ENCODE measurements around the gene CPNE6. TPM values are rescaled to one million over a fixed set of nuclear protein-coding genes. Genes with fewer than 3 reads are reported as not detected.
A peak's percentile ranks its signal among the peaks of the same experiment; 100 is the strongest.
"Not testable (repeated sequence)": the region's sequence is repeated elsewhere in the genome, so short reads cannot be mapped to it uniquely, and the experiment has no call there.

CPNE6 gene
- total and polyA plus RNA-seq, 2 of the 8 experiments (the other 6 are each of a cell fraction or from before 2014, with no cell fraction given) = 0.05 TPM; not detected in 1

DNA sequence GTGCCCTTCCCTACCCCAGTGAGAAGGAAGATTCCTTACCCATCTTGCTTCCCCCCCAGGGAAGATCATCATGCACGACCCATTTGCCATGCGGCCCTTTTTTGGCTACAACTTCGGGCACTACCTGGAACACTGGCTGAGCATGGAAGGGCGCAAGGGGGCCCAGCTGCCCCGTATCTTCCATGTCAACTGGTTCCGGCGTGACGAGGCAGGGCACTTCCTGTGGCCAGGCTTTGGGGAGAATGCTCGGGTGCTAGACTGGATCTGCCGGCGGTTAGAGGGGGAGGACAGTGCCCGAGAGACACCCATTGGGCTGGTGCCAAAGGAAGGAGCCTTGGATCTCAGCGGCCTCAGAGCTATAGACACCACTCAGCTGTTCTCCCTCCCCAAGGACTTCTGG, 32.1 kb downstream of the CPNE6 start (continued):
- TF ChIP-seq, protein P1, sequence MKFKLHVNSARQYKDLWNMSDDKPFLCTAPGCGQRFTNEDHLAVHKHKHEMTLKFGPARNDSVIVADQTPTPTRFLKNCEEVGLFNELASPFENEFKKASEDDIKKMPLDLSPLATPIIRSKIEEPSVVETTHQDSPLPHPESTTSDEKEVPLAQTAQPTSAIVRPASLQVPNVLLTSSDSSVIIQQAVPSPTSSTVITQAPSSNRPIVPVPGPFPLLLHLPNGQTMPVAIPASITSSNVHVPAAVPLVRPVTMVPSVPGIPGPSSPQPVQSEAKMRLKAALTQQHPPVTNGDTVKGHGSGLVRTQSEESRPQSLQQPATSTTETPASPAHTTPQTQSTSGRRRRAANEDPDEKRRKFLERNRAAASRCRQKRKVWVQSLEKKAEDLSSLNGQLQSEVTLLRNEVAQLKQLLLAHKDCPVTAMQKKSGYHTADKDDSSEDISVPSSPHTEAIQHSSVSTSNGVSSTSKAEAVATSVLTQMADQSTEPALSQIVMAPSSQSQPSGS (IDR thresholded peaks at IDR 0.05; ENCODE audit: low read length) = no peak

DNA sequence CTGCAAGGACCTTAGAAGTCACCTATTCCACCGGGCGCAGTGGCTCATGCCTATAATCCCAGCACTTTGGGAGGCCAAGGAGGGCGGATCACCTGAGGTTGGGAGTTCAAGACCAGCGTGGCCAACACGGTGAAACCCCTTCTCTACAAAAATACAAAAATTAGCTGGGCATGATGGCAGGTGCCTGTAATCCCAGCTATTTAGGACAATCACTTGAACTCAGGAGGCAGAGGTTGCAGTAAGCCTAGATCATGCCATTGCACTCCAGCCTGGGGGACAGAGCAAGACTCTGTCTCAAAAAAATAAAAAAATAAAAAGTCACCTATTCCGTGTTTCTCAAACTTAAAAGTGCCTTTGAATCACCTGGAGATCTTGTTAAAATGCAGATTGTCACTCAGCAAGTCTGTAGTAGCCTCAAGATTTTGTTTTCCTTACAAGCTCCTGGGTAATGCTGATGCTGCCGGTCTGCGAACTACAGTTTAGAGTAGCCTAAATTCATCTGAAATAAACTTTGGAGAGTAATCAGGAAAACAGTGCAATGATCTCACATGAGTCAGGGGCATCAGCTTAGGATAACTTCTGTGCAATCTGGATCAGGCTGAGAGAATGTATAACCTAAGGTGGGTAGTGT, 34.4 kb downstream of the CPNE6 start:
- H3K18ac ChIP-seq (ENCODE audit: extremely low read depth, low read length); H2BK12ac ChIP-seq (ENCODE audit: low read depth, low read length); FAIRE-seq; H3K14ac ChIP-seq (ENCODE audit: insufficient read length); H4K20me1 ChIP-seq (replicated peaks in 1 of 2; ENCODE audit: control insufficient read depth in 1 of 2, insufficient read depth in 2 of 2, low read length in 2 of 2); H3K23ac ChIP-seq (ENCODE audit: insufficient read length); H3K27me3 ChIP-seq (replicated peaks in 1 of 4; ENCODE audit: control insufficient read depth in 3 of 4, extremely low read depth in 1 of 4, insufficient read depth in 3 of 4, low read length in 3 of 4); H3K9me3 ChIP-seq (ENCODE audit: insufficient read depth in 2 of 2, low read depth in 1 of 2, low read length in 1 of 2); H2BK15ac ChIP-seq (ENCODE audit: low read length); H4K8ac ChIP-seq (ENCODE audit: extremely low read depth, insufficient read depth, low read length); H2BK20ac ChIP-seq (ENCODE audit: low read length); H2BK5ac ChIP-seq (ENCODE audit: low read depth, low read length); H4K5ac ChIP-seq (ENCODE audit: insufficient read length, low read depth, low read length); H3K56ac ChIP-seq (replicated peaks; ENCODE audit: insufficient read length, low read depth, low read length); H3K79me1 ChIP-seq (ENCODE audit: low read depth, low read length); H3K27ac ChIP-seq (ENCODE audit: low read depth, low read length); H2AK5ac ChIP-seq (ENCODE audit: low read depth, low read length); H2BK120ac ChIP-seq (replicated peaks; ENCODE audit: low read depth, low read length); DNase-seq (ENCODE audit: low read depth in 1 of 2, low spot score in 2 of 2); H3K4me2 ChIP-seq (ENCODE audit: insufficient read depth in 1 of 2, low read depth in 2 of 2, low read length in 2 of 2); H3K23me2 ChIP-seq (ENCODE audit: low read depth, low read length); H3K79me2 ChIP-seq (ENCODE audit: control insufficient read depth in 1 of 2, insufficient read depth in 2 of 2, low read length in 2 of 2); H3K4me1 ChIP-seq (replicated peaks in 1 of 4; ENCODE audit: control insufficient read depth in 3 of 4, insufficient read depth in 4 of 4, low read length in 3 of 4); H3K4ac ChIP-seq (replicated peaks; ENCODE audit: insufficient read length, low read depth, low read length); H2AFZ ChIP-seq (ENCODE audit: low read length); H4K91ac ChIP-seq (replicated peaks; ENCODE audit: insufficient read length, low read length); H3K4me3 ChIP-seq (ENCODE audit: extremely low read depth in 1 of 4, insufficient read depth in 2 of 4, low read depth in 3 of 4, low read length in 4 of 4): not testable (repeated sequence)
- CTCF ChIA-PET (ENCODE audit: partially characterized antibody) = interaction anchor here (0.7 to 12.2 kb wide), 4 partner anchors 12 to 48 kb away, joined by 3 to 160 read pairs (median 72); partner anchors contain the start of gene PCK2
- WGBS, 2 experiments (ENCODE audit: extremely low coverage in 1 of 2, insufficient coverage in 1 of 2, insufficient read length in 1 of 2, insufficient replicate concordance in 2 of 2, low coverage in 1 of 2, low lambda C conversion rate in 2 of 2, missing lambda C conversion rate in 1 of 2) = 85% methylated on average over 8 of the region's 8 CpGs; no CpG with 5 or more reads in 1 of the 2 experiments
- Histone ChIP-seq H3K36me3 (ENCODE audit: control insufficient read depth in 2 of 4, insufficient read depth in 4 of 4, low read length in 3 of 4) (peaks cover 0 to 40% (median 26%) of the 10 kb centered on the region in 4 experiments; a peak in 7 of 8 replicates), H3K9ac (replicated peaks in 1 of 4; ENCODE audit: extremely low read depth in 1 of 4, low read depth in 3 of 4, low read length in 3 of 4) (peak overlapping the region in 1 of 4 experiments; percentile 10; a peak in 1 of 7 replicates)
- POLR2A ChIA-PET (ENCODE audit: partially characterized antibody) = interaction anchor here (0.8 to 23.9 kb wide), 17 partner anchors 11 to 567 kb away, joined by 3 to 626 read pairs (median 5); partner anchors contain the start of genes CPNE6, DCAF11, EMC9 and IRF9

All from H1 (cell line).